HepG2 (cell line): Measurements from ENCODE around the gene ATP5PF. TPM values are rescaled to one million over a fixed set of nuclear protein-coding genes. Genes with fewer than 3 reads are reported as not detected.
A peak's percentile ranks its signal among the peaks of the same experiment; 100 is the strongest.

Source experiments
- GABPA ChIP-seq, 2 experiments: IDR thresholded peaks; 2 replicates each; pipeline ENCODE4 v1.6.1; 2011 to 2016; ENCODE audit warnings: low read depth in 2 of 2, low read length in 1 of 2, missing biosample characterization in 1 of 2, missing genetic modification characterization in 1 of 2
- GFI1 ChIP-seq: sonication (generic); formaldehyde crosslinking; IDR thresholded peaks from 2 replicates; pipeline ENCODE4 v1.5.0; 2020; ENCODE audit warnings: missing genetic modification reagents, mild to moderate bottlenecking, borderline replicate concordance
- HHEX ChIP-seq: IDR thresholded peaks from 2 replicates; pipeline ENCODE4 v1.6.1; 2016; ENCODE audit warnings: control low read depth
- HOXA5 ChIP-seq: sonication (generic); formaldehyde crosslinking; IDR thresholded peaks from 2 replicates; pipeline ENCODE4 v1.4.0; 2020; ENCODE audit warnings: missing genetic modification reagents
- MBD4 ChIP-seq: IDR thresholded peaks from 2 replicates; pipeline ENCODE4 v1.6.1; 2012; ENCODE audit warnings: low read length, inconsistent platforms, borderline replicate concordance
- NBN ChIP-seq: fragments of 450-650 bp; conservative IDR thresholded peaks from 2 replicates; pipeline ENCODE4 v1.6.1; 2017
- RARG ChIP-seq: sonication (generic); formaldehyde crosslinking; IDR thresholded peaks from 2 replicates; pipeline ENCODE4 v1.4.0; 2020; ENCODE audit warnings: low read depth, mild to moderate bottlenecking, missing genetic modification reagents
- REST ChIP-seq, 2 experiments: IDR thresholded peaks; 2 replicates each; pipeline ENCODE4 v1.6.1; 2011 to 2012; ENCODE audit warnings: low read length in 2 of 2, borderline replicate concordance in 1 of 2, low read depth in 1 of 2, mild to moderate bottlenecking in 1 of 2, moderate library complexity in 1 of 2
- SP1 ChIP-seq, 2 experiments: fragments of 450-650 bp in 1 of 2; sonication (generic) in 1 of 2; formaldehyde crosslinking in 1 of 2; IDR thresholded peaks; 2 replicates each; pipeline versions ENCODE4 v1.4.0 to v1.6.1; 2016 to 2020; ENCODE audit warnings: missing genetic modification reagents in 1 of 2
- SP5 ChIP-seq: IDR thresholded peaks from 2 replicates; pipeline ENCODE4 v1.6.1; 2016; ENCODE audit warnings: low read depth, borderline replicate concordance
- TP53 ChIP-seq: sonication (generic); formaldehyde crosslinking; conservative IDR thresholded peaks from 2 replicates; pipeline ENCODE4 v1.4.0; 2020; ENCODE audit warnings: missing genetic modification reagents
- UBTF ChIP-seq: sonication (generic); formaldehyde crosslinking; IDR thresholded peaks from 2 replicates; pipeline ENCODE4 v1.4.0; 2020; ENCODE audit warnings: mild to moderate bottlenecking, missing genetic modification reagents
- ZBTB34 ChIP-seq: sonication (generic); formaldehyde crosslinking; IDR thresholded peaks from 2 replicates; pipeline ENCODE4 v1.8.0; 2022; ENCODE audit warnings: mild to moderate bottlenecking, missing genetic modification reagents
- ZBTB4 ChIP-seq: sonication (generic); formaldehyde crosslinking; IDR thresholded peaks from 2 replicates; pipeline ENCODE4 v1.4.0; 2020; ENCODE audit warnings: missing genetic modification reagents, mild to moderate bottlenecking, borderline replicate concordance
- ZFP37 ChIP-seq: sonication (generic); formaldehyde crosslinking; IDR thresholded peaks from 2 replicates; pipeline ENCODE4 v1.4.0; 2020; ENCODE audit warnings: missing genetic modification reagents, borderline replicate concordance
- ZNF33A ChIP-seq: sonication (generic); formaldehyde crosslinking; IDR thresholded peaks from 2 replicates; pipeline ENCODE4 v1.5.1; 2020; ENCODE audit warnings: missing genetic modification reagents, mild to moderate bottlenecking, moderate library complexity, borderline replicate concordance
- ZNF737 ChIP-seq: sonication (generic); formaldehyde crosslinking; IDR thresholded peaks from 2 replicates; pipeline ENCODE4 v1.5.0; 2020; ENCODE audit warnings: missing genetic modification reagents, mild to moderate bottlenecking, borderline replicate concordance
- ZNF768 ChIP-seq: sonication (generic); formaldehyde crosslinking; IDR thresholded peaks from 2 replicates; pipeline ENCODE4 v1.4.0; 2020; ENCODE audit warnings: missing genetic modification reagents
- polyA plus RNA-seq, 8 experiments: library from polyadenylated mRNA; depleted of rRNA in 3 of 8; stranded (reverse) in 7 of 8; unstranded in 1 of 8; fragments of >200 nt; fragmentation: Illumina TruSeq in 4 of 8; extraction: Trizol in 4 of 8; gene quantifications; 2 replicates each; pipeline versions ENCODE4 v1.2.1 to v1.2.3, GENCODE V29; 2011 to 2016; ENCODE audit warnings: low read depth in 4 of 8, missing spikeins in 1 of 8, mixed read lengths in 1 of 8; ENCODE audit not compliant: insufficient read depth in 1 of 8
- total RNA-seq, 5 experiments: library from RNA; depleted of rRNA; stranded (reverse); fragments of >200 nt; fragmentation: Illumina TruSeq; extraction: Trizol; gene quantifications; 2 replicates each; pipeline ENCODE4 v1.2.3, GENCODE V29; 2016; ENCODE audit warnings: low read depth in 1 of 5

Gene ATP5PF
- total and polyA plus RNA-seq, 2 of the 13 experiments (the other 11 are each of a cell fraction or from before 2014, with no cell fraction given) = 131 to 157 TPM

GRCh38 chr21:25734904-25735645 lies at the start of gene ATP5PF, which contains the start of gene GABPA (continued):
- TF ChIP-seq UBTF (CRISPR knock-in tag) (peak; percentile 52), ZNF737 (CRISPR knock-in tag) (no peak), TP53 (CRISPR knock-in tag) (no peak), GABPA (IDR thresholded peaks at IDR 0.05; ENCODE audit: low read depth, low read length) (peak; percentile 88), GABPA (CRISPR knock-in tag; IDR thresholded peaks at IDR 0.05; ENCODE audit: low read depth) (peak; percentile 98), ZBTB4 (CRISPR knock-in tag) (no peak), HOXA5 (CRISPR knock-in tag) (no peak), REST (IDR thresholded peaks at IDR 0.05; ENCODE audit: borderline replicate concordance in 1 of 2, low read depth in 1 of 2, low read length in 2 of 2) (peak in 1 of 2 experiments; percentile 52; a peak in 1 of 4 replicates), MBD4 (no peak), SP1 (IDR thresholded peaks at IDR 0.05) (no peak), SP1 (CRISPR knock-in tag; IDR thresholded peaks at IDR 0.05) (peak; percentile 96), ZBTB34 (CRISPR knock-in tag) (no peak), ZNF33A (no peak), HHEX (CRISPR knock-in tag) (no peak), SP5 (CRISPR knock-in tag) (peak; percentile 44; the same call in 1 of the 2 replicates), ZNF768 (CRISPR knock-in tag) (peak; percentile 53; the same call in 1 of the 2 replicates), ZFP37 (peak; percentile 37; the same call in 1 of the 2 replicates), NBN (no peak), GFI1 (CRISPR knock-in tag) (peak; percentile 37; the same call in 1 of the 2 replicates), RARG (peak; percentile 79; the same call in 1 of the 2 replicates)
